H1 (cell line): Measurements from ENCODE around the gene RPS6KB2.

Experiments used
- CEBPB ChIP-seq: IDR thresholded peaks from 2 replicates; pipeline ENCODE4 v1.6.1; 2012; ENCODE audit warnings: low read depth, low read length
- CHD2 ChIP-seq: IDR thresholded peaks from 2 replicates; pipeline ENCODE4 v1.6.1; 2012; ENCODE audit warnings: low read length, improper control_type of control experiment
- CREB1 ChIP-seq: IDR thresholded peaks from 2 replicates; pipeline ENCODE4 v1.6.1; 2012; ENCODE audit warnings: inconsistent platforms
- EP300 ChIP-seq, 2 experiments: IDR thresholded peaks; 1 replicate in 1 of 2; 2 replicates in 1 of 2; pipeline ENCODE4 v1.6.1; 2011 to 2012; ENCODE audit warnings: low read depth in 2 of 2, low read length in 2 of 2, mild to moderate bottlenecking in 2 of 2, borderline replicate concordance in 1 of 2, inconsistent platforms in 1 of 2, moderate library complexity in 1 of 2
- HDAC2 ChIP-seq, 2 experiments: fragments of 300-600 bp in 1 of 2; sonication (generic) in 1 of 2; IDR thresholded peaks; 2 replicates each; pipeline ENCODE4 v1.6.1; 2011 to 2012; ENCODE audit warnings: low read depth in 2 of 2, low read length in 2 of 2, mild to moderate bottlenecking in 2 of 2, moderate library complexity in 2 of 2, borderline replicate concordance in 1 of 2, inconsistent platforms in 1 of 2
- HDAC6 ChIP-seq: IDR thresholded peaks from one replicate; pipeline ENCODE4 v1.7.1; 2012; ENCODE audit warnings: low read depth, mild to moderate bottlenecking, inconsistent platforms, low read length, moderate library complexity
- JUND ChIP-seq: IDR thresholded peaks from 2 replicates; pipeline ENCODE4 v1.6.1; 2011; ENCODE audit warnings: mild to moderate bottlenecking, improper control_type of control experiment, low read length
- POLR2AphosphoS5 ChIP-seq: IDR thresholded peaks from 2 replicates; pipeline ENCODE4 v1.6.1; 2011; ENCODE audit warnings: low read depth, low read length
- SRF ChIP-seq: IDR thresholded peaks from 2 replicates; pipeline ENCODE4 v1.6.1; 2011; ENCODE audit warnings: mild to moderate bottlenecking, low read depth, low read length, moderate library complexity
- YY1 ChIP-seq: IDR thresholded peaks from 2 replicates; pipeline ENCODE4 v1.6.1; 2011; ENCODE audit warnings: low read depth, mild to moderate bottlenecking, low read length
- TF ChIP-seq, protein P1 (sequence below), 3 experiments: IDR thresholded peaks; 1 replicate in 2 of 3; 2 replicates in 1 of 3; pipeline versions ENCODE4 v1.5.1 to v1.6.1; 2011; ENCODE audit warnings: low read length in 3 of 3, mild to moderate bottlenecking in 3 of 3, inconsistent platforms in 2 of 3, low read depth in 1 of 3, moderate library complexity in 1 of 3; ENCODE audit not compliant: insufficient read depth in 1 of 3; ENCODE audit errors: control extremely low read depth in 1 of 3

DNA sequence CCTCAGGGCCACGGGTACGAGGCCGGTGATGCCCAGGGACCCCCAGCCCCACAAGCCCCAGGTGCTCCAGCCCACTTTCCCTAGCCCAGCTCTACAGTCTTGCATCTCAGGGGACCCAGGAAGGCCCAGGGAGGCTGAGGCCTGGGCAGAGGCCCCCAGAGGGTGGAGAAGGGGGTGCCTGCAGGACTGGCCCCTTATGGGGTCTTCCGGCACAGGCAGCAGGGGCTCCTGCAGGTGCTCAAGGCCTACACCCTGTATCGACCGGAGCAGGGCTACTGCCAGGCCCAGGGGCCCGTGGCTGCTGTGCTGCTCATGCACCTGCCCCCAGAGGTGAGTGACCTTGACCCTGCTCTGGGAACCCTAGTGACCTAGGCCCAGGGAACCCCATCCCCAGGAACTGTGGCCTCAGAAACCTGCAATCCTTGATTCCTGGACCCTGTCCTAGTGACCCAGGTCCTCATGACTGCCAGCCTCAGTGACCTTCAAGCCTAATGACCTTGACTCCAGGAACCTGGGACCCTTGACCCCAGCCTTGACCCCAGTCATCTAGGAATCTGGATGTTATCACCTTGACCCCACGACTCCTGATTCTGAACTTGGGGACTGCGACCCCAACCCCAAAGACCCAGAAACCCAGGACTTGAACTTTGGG is 22.5 kb upstream of the RPS6KB2 start:
- TF ChIP-seq, protein P1, sequence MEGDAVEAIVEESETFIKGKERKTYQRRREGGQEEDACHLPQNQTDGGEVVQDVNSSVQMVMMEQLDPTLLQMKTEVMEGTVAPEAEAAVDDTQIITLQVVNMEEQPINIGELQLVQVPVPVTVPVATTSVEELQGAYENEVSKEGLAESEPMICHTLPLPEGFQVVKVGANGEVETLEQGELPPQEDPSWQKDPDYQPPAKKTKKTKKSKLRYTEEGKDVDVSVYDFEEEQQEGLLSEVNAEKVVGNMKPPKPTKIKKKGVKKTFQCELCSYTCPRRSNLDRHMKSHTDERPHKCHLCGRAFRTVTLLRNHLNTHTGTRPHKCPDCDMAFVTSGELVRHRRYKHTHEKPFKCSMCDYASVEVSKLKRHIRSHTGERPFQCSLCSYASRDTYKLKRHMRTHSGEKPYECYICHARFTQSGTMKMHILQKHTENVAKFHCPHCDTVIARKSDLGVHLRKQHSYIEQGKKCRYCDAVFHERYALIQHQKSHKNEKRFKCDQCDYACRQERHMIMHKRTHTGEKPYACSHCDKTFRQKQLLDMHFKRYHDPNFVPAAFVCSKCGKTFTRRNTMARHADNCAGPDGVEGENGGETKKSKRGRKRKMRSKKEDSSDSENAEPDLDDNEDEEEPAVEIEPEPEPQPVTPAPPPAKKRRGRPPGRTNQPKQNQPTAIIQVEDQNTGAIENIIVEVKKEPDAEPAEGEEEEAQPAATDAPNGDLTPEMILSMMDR (IDR thresholded peaks at IDR 0.05; ENCODE audit: control extremely low read depth in 1 of 3, insufficient read depth in 1 of 3, low read depth in 1 of 3, low read length in 3 of 3) = no peak
- TF ChIP-seq HDAC6 (no peak), CEBPB (no peak), JUND (no peak), YY1 (no peak), CHD2 (no peak), EP300 (IDR thresholded peaks at IDR 0.05; ENCODE audit: borderline replicate concordance in 1 of 2, low read depth in 2 of 2, low read length in 2 of 2) (no peak), POLR2AphosphoS5 (no peak), SRF (no peak), HDAC2 (IDR thresholded peaks at IDR 0.05; ENCODE audit: borderline replicate concordance in 1 of 2, low read depth in 2 of 2, low read length in 2 of 2) (no peak), CREB1 (no peak)
